ENCODE measurements around the gene ATP11C. TPM values are rescaled to one million over a fixed set of nuclear protein-coding genes. Genes with fewer than 3 reads are reported as not detected.
"Not testable (repeated sequence)": the region's sequence is repeated elsewhere in the genome, so short reads cannot be mapped to it uniquely, and the experiment has no call there.

ATP11C gene
- total and polyA plus RNA-seq, 2 donors: 19.3 to 69.2 TPM

DNA sequence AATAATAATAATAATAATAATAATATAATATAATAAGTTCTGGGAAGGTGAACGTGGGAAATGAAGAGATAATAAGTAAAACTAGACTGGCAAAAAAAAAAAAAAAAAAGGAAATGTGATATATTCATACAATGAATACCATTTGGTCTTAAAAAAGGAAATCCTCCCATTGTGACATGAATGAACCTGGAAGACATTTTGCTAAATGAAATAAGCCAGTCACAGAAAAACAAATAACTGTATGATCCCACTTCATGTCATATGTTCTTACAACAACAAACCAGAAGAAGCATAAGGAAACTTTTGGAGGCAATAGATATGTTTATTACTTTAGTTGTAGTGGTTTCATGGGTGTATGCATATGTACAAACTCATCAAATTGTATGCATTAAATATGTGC lies 63.1 kb downstream of the ATP11C start:
- no peaks in the 10 kb centered on the region for H3K36me3 ChIP-seq (ENCODE audit: insufficient read depth)
- DNase-seq (ENCODE audit: extremely low spot score): no peak
- H3K27ac ChIP-seq (ENCODE audit: low read depth): no peak overlapping the region
- no peak overlapping the region for H3K4me3 ChIP-seq (ENCODE audit: low read depth, low read length)
- WGBS: 91% methylated on average over 1 of the region's 1 CpG
- H3K4me1 ChIP-seq (ENCODE audit: insufficient read depth): no peaks in the 10 kb centered on the region

DNA sequence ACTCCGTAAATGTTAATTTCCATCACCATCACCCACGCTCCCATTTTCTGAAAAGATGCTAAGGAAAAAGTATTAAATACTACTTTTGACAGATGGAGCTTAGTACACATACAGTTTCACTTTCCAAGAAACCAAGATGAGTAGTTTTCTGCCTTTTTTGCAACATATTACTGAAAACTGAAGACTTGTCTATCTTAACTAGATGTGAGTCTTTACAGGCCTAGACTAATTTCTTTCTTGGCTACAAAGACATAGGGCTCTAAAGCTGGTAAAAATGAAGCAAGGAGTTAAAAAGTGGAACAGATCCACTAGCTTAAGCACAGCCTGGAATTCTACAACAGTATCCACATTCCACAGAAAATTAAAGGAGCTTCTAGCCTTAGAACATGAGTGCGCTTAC lies 68.2 kb downstream of the ATP11C start:
- Histone ChIP-seq H3K4me1 (ENCODE audit: insufficient read depth) (no peaks in the 10 kb centered on the region), H3K27ac (ENCODE audit: low read depth) (no peak overlapping the region), H3K4me3 (ENCODE audit: low read depth, low read length) (no peak overlapping the region), H3K36me3 (ENCODE audit: insufficient read depth) (no peaks in the 10 kb centered on the region)
- WGBS: 95% methylated on average over 3 of the region's 3 CpGs
- DNase-seq (ENCODE audit: extremely low spot score): no peak

GRCh38 chrX:139862208-139862607 lies 70.6 kb downstream of the ATP11C start:
- no peak overlapping the region for H3K27ac ChIP-seq (ENCODE audit: low read depth)

DNA sequence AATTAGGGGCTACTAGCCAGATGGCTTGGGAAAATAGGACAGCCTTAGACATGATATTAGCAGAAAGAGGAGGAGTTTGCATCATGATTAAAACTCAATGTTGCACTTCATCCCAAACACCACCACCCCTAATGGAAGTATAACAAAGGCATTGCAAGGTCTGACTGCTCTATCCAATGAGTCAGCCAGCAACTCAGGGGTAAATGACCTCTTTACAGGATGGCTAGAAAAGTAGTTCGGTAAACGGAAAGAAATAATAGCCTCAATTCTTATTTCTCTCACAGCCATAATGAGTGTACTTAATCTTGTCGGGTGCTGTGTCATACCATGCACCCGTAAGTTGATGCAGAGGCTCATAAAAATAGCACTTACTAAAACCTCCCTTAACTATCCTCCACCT lies 76.0 kb downstream of the ATP11C start:
- H3K4me3 ChIP-seq (ENCODE audit: low read depth, low read length); H3K36me3 ChIP-seq (ENCODE audit: insufficient read depth); H3K27ac ChIP-seq (ENCODE audit: low read depth); DNase-seq (ENCODE audit: extremely low spot score); H3K4me1 ChIP-seq (ENCODE audit: insufficient read depth): not testable (repeated sequence)
- 78% methylated on average over 4 of the region's 4 CpGs for WGBS

More at GRCh38 chrX:139862208-139862607, 70.6 kb downstream of the ATP11C start:
- no peak for DNase-seq (ENCODE audit: extremely low spot score)
- Histone ChIP-seq H3K4me1 (ENCODE audit: insufficient read depth) (no peaks in the 10 kb centered on the region), H3K36me3 (ENCODE audit: insufficient read depth) (no peaks in the 10 kb centered on the region), H3K4me3 (ENCODE audit: low read depth, low read length) (no peak overlapping the region)
- 94% methylated on average over 5 of the region's 5 CpGs for WGBS

GRCh38 chrX:139851730-139852129 lies 81.1 kb downstream of the ATP11C start:
- H3K36me3 ChIP-seq (ENCODE audit: insufficient read depth): no peaks in the 10 kb centered on the region
- no peak for DNase-seq (ENCODE audit: extremely low spot score)
- no peak overlapping the region for H3K4me3 ChIP-seq (ENCODE audit: low read depth, low read length)
- no peaks in the 10 kb centered on the region for H3K4me1 ChIP-seq (ENCODE audit: insufficient read depth)
- WGBS: 98% methylated on average over 3 of the region's 3 CpGs
- H3K27ac ChIP-seq (ENCODE audit: low read depth): no peak overlapping the region

- no peak overlapping the region for H3K27ac ChIP-seq (ENCODE audit: low read depth)
- no peak for DNase-seq (ENCODE audit: extremely low spot score)
- H3K4me1 ChIP-seq (ENCODE audit: insufficient read depth): no peaks in the 10 kb centered on the region
- no peaks in the 10 kb centered on the region for H3K36me3 ChIP-seq (ENCODE audit: insufficient read depth)
- H3K4me3 ChIP-seq (ENCODE audit: low read depth, low read length): no peak overlapping the region
- 88% methylated on average over 2 of the region's 2 CpGs for WGBS
Measured at GRCh38 chrX:139850968-139851367, 81.9 kb downstream of the ATP11C start.

DNA sequence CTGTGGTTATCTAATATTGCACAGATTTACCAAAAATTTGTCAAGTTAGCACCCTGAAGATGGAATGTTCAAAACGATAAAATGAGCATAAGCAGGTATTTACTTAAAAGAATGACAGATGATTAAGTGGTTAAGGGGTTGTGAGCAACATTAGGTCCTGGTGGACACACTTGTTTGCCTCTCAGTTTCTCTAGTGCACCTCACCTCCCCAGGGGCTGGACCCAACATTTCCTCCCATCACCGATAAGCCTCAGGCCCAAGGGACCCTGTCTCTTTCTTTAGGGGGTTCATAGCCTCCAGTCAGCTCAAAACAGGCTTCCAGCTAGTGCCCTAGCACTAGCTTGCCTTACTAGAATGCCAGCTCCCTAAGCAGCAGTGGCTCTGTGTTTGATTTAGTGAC lies 88.0 kb downstream of the ATP11C start:
- 68% methylated on average over 2 of the region's 2 CpGs for WGBS
- no peak overlapping the region for H3K4me3 ChIP-seq (ENCODE audit: low read depth, low read length)
- no peaks in the 10 kb centered on the region for H3K36me3 ChIP-seq (ENCODE audit: insufficient read depth)
- DNase-seq (ENCODE audit: extremely low spot score): no peak
- H3K27ac ChIP-seq (ENCODE audit: low read depth): no peak overlapping the region
- no peaks in the 10 kb centered on the region for H3K4me1 ChIP-seq (ENCODE audit: insufficient read depth)

- DNase-seq (ENCODE audit: extremely low spot score): no peak
- WGBS: 76% methylated on average over 2 of the region's 2 CpGs
- Histone ChIP-seq H3K4me3 (ENCODE audit: low read depth, low read length) (no peak overlapping the region), H3K27ac (ENCODE audit: low read depth) (no peak overlapping the region), H3K4me1 (ENCODE audit: insufficient read depth) (no peaks in the 10 kb centered on the region), H3K36me3 (ENCODE audit: insufficient read depth) (no peaks in the 10 kb centered on the region)
Measured at GRCh38 chrX:139844163-139844562, 88.7 kb downstream of the ATP11C start.

GRCh38 chrX:139842326-139843185 lies 90.3 kb downstream of the ATP11C start:
- WGBS: 59% methylated on average over 8 of the region's 8 CpGs
- no peaks in the 10 kb centered on the region for H3K36me3 ChIP-seq (ENCODE audit: insufficient read depth)
- H3K27ac ChIP-seq (ENCODE audit: low read depth): no peak overlapping the region
- H3K4me3 ChIP-seq (ENCODE audit: low read depth, low read length): no peak overlapping the region
- no peaks in the 10 kb centered on the region for H3K4me1 ChIP-seq (ENCODE audit: insufficient read depth)
- DNase-seq (ENCODE audit: extremely low spot score): no peak

DNA sequence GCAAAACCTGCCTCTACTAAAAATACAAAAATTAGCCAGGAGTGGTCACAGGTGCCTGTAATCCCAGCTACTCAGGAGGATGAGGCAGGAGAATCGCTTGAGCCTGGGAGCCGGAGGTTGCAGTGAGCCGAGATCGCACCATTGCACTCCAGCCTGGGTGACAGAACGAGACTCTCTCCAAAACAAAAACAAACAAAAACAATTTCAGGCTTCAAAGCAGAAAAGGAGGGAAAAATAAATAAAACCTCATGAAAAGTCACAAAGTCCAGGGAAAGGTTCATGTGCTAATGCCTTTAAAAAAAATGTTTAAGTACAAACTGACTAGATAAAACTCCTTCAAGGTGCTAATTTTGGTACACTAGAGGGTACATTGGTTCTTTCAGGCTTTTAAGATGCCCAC lies 96.5 kb downstream of the ATP11C start:
- 91% methylated on average over 5 of the region's 5 CpGs for WGBS
- DNase-seq (ENCODE audit: extremely low spot score): not testable (repeated sequence)

GRCh38 chrX:139834879-139835278 lies 98.0 kb downstream of the ATP11C start:
- no peak for DNase-seq (ENCODE audit: extremely low spot score)
- H3K4me3 ChIP-seq (ENCODE audit: low read depth, low read length): no peak overlapping the region
- H3K36me3 ChIP-seq (ENCODE audit: insufficient read depth): no peaks in the 10 kb centered on the region
- H3K4me1 ChIP-seq (ENCODE audit: insufficient read depth): no peaks in the 10 kb centered on the region
- no peak overlapping the region for H3K27ac ChIP-seq (ENCODE audit: low read depth)

More for the DNA sequence above, 96.5 kb downstream of the ATP11C start:
- not testable (repeated sequence) for H3K4me1 ChIP-seq (ENCODE audit: insufficient read depth); H3K4me3 ChIP-seq (ENCODE audit: low read depth, low read length); H3K27ac ChIP-seq (ENCODE audit: low read depth); H3K36me3 ChIP-seq (ENCODE audit: insufficient read depth)

DNA sequence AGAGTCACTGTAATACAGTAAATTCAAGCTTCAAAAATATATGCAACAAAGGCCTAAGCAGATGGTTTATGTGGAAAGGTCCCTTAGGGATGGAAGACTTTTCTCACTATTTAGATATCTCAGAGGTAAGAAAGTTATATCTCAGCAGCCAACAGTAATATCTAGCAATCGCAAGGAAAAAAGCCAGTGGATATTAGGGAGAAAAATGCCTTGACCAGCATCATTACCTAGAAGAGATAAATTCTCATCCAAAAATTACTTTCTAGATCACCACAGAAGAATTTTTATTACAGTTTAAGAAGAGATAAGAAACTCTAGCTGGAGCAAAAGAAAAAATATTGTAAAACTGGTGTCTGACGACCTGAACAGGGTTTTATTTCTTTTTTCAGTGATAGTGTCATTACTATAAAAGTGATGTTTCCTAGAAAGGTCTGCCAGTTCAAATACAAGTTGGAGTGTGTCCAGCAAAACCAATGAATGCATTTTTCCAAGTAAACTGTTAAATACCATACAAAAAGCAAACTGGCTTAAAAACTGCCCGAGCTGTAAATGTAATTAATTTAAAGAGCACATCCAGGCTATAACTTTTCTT lies 100.0 kb downstream of the ATP11C start:
- no peak for DNase-seq (ENCODE audit: extremely low spot score)
- no peaks in the 10 kb centered on the region for H3K36me3 ChIP-seq (ENCODE audit: insufficient read depth)
- no peaks in the 10 kb centered on the region for H3K4me1 ChIP-seq (ENCODE audit: insufficient read depth)
- 22% methylated on average over 3 of the region's 3 CpGs for WGBS
- H3K4me3 ChIP-seq (ENCODE audit: low read depth, low read length): no peak overlapping the region
- no peak overlapping the region for H3K27ac ChIP-seq (ENCODE audit: low read depth)

- no peak overlapping the region for H3K4me3 ChIP-seq (ENCODE audit: low read depth, low read length)
- 34% methylated on average over 3 of the region's 3 CpGs for WGBS
- DNase-seq (ENCODE audit: extremely low spot score): no peak
- H3K36me3 ChIP-seq (ENCODE audit: insufficient read depth): no peaks in the 10 kb centered on the region
- no peak overlapping the region for H3K27ac ChIP-seq (ENCODE audit: low read depth)
- H3K4me1 ChIP-seq (ENCODE audit: insufficient read depth): no peaks in the 10 kb centered on the region
Measured at GRCh38 chrX:139831675-139832456, 101.0 kb downstream of the ATP11C start.

DNA sequence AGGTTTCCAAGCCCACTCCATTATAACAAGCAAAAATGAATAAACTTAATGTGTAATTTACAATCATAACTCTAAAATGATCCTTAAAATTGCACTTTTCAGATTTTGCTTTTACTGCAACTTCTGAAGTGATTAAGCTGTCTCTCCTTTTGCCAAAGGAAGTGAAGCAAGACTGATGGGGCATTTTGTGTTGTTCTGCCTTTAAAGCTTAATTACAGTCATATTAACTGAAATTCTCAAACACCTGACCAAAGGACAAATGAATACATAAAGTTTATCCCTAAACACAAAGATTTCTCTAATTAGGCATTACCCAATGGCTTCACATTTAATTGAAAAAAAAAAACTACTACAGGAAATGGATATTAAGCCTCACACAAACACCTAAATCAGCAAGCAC lies 101.8 kb downstream of the ATP11C start:
- no peak overlapping the region for H3K4me3 ChIP-seq (ENCODE audit: low read depth, low read length)
- H3K4me1 ChIP-seq (ENCODE audit: insufficient read depth): no peaks in the 10 kb centered on the region
- H3K36me3 ChIP-seq (ENCODE audit: insufficient read depth): no peaks in the 10 kb centered on the region
- no peak overlapping the region for H3K27ac ChIP-seq (ENCODE audit: low read depth)
- no peak for DNase-seq (ENCODE audit: extremely low spot score)
